Left colon (tissue), 2 donors: Measurements from ENCODE around the gene CD72. TPM values are rescaled to one million over a fixed set of nuclear protein-coding genes. Genes with fewer than 3 reads are reported as not detected.

ENCODE experiments used
- ATAC-seq: fragments of 200-7000 bp; cut with Tn5 transposase; one replicate; pipeline ENCODE4 v1.9.1; 2020; ENCODE audit warnings: mild to moderate bottlenecking, moderate library complexity
- DNase-seq, 2 donors: peaks; one replicate each; pipeline ENCODE4 v3.0.0-alpha.2; 2020
- intact Hi-C, 2 donors: fragments of 100-400 bp; cut with DNase I in 1 of 2; cut with micrococcal nuclease in 1 of 2; formaldehyde crosslinking; loops; one replicate each; pipeline versions ENCODE4 v1.11.2 to v1.14.0; 2022; cut with DNase I, micrococcal nuclease
- long read RNA-seq: library from polyadenylated mRNA; unstranded; transcript quantifications from one replicate; pipeline ENCODE4 v2.0.0, GENCODE V29; 2021
- total RNA-seq, 2 donors: library from RNA; stranded (reverse); fragmentation: NEBNext Ultra II Directional; extraction: Animal tissue kit (Norgen Biotek cat#: 25700); gene quantifications; one replicate each; pipeline ENCODE4 v1.2.1, GENCODE V29; 2021
- donor health status: DM: no; HTN: no; CAD: no.
- donor health status: DM: yes; HTN: yes; CAD: no.

Gene CD72, protein sequence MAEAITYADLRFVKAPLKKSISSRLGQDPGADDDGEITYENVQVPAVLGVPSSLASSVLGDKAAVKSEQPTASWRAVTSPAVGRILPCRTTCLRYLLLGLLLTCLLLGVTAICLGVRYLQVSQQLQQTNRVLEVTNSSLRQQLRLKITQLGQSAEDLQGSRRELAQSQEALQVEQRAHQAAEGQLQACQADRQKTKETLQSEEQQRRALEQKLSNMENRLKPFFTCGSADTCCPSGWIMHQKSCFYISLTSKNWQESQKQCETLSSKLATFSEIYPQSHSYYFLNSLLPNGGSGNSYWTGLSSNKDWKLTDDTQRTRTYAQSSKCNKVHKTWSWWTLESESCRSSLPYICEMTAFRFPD
- 1 to 10 TPM; 1.2 to 2.2 TPM for total RNA-seq
- long read RNA-seq, partial matches to known transcripts: 0 of 2 reads
- long read RNA-seq, other reads (novel, unspliced or antisense): 2 of 2 reads

DNA sequence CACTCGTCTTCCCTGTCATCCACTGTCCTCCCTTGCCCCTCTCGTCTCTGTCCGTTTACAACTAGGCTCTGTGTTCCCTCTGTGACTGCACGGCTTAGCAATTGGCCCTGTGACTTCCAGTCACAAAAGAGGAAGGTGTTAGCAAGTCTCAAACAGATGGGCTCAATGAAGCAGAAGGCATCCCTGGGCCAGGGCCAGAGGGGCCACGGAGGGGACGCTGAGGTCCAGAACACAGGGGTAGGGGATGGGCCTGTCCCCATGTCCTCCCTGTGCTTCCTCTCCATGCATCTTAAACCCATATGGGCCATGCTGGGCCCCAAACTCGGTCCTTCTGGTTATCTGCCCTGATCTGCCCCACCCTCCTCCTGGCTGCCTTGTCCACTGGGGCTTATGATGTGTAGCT lies at the start of gene CD72:
Gene CD72 (minus strand): TSS at position 89 of the 403 bp plus-strand sequence. CDS start 110 bp downstream, outside the sequence.
- ATAC-seq (no peak), DNase-seq (no peak)
- intact Hi-C loops: no loop called here

DNA sequence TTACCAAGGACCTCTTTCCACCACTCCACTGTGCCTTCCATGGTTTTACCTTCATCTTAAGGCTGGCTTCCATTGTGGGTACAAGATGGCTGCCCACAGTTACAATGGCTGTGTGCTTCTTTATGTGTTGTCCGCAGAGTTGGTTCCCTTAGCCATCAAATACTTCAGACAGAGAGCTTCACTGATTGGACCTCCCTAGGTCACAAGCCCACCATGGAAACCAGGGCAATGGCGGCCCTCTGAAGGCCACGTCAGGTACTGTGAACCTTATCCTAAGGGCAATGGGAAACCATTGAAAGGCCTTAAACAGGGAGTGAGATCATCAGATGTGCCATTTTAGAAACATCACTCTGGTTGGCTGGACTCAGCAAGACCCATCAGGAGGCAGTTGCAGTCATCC lies 49.7 kb upstream of the CD72 start:
- intact Hi-C loops: no loop called here
- no peak for ATAC-seq
- no peak for DNase-seq

GRCh38 chr9:35666549-35666948 lies 48.3 kb upstream of the CD72 start:
- no peak for ATAC-seq
- intact Hi-C loops: no loop called here

DNA sequence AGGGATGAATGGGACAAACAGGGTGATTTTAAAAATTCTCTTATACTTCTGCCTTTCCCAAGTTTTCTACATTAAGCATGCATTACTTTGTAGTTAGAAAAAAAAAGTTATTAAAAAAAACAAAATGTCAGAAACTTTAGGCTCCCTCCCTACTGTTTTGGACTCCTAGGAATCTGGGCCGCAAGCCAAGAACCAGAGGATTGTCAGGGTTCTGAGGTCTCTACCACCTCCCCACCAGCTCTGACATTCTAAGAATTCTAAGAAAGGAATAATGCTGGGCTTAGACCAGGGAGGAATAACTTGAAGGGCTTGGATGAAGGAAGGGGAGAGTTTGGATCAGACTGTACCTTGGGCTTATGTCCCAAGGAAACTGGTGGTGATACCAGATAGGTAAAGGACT lies 47.8 kb upstream of the CD72 start:
- DNase-seq: no peak
- intact Hi-C loops: no loop called here
- ATAC-seq: no peak

More at GRCh38 chr9:35666549-35666948, 48.3 kb upstream of the CD72 start:
- no peak for DNase-seq

GRCh38 chr9:35665471-35665818 lies 47.2 kb upstream of the CD72 start:
- intact Hi-C loops: no loop called here
- DNase-seq (no peak), ATAC-seq (no peak)

GRCh38 chr9:35664531-35665470 lies 46.6 kb upstream of the CD72 start, which contains the start of gene ARHGEF39:
TSS of gene ARHGEF39 (minus strand) at chr9:35665195. CDS start at chr9:35665169, 26 bp downstream.
- DNase-seq: peak; percentile 87 to 88
- intact Hi-C loops: no loop called here
- peak; percentile 78 for ATAC-seq

GRCh38 chr9:35662437-35662836 lies 44.2 kb upstream of the CD72 start:
- no peak for ATAC-seq
- intact Hi-C loops: no loop called here
- no peak for DNase-seq

DNA sequence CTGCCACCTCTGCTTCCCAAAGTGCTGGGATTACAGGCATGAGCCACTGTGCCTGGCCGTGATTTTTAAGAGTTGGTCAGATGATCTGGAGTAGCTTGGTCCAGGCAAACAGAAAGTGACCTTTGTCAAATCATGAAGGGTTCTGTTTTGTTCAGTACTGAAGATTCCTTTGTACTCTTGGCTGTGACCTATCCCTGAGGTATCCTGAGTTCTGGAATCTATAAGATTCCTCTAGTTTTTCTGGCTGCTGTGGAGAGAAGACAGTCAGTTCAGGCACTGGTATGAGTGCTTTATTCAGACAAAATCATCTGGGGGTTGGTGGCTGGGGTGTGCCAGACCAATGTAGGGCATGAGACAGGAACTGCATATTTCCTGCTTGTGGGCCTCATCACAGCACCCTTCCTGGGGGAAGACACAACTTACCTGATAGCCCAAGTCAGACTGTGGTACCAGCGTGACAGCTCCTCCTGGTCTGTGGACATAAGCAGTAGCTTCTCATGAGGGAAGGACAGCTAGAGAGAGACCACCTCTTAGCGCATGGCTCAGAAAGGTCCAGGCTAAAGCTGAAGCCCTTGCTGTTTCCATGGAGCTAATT lies 43.6 kb upstream of the CD72 start:
- DNase-seq (no peak), ATAC-seq (no peak)
- intact Hi-C loops: no loop called here

DNA sequence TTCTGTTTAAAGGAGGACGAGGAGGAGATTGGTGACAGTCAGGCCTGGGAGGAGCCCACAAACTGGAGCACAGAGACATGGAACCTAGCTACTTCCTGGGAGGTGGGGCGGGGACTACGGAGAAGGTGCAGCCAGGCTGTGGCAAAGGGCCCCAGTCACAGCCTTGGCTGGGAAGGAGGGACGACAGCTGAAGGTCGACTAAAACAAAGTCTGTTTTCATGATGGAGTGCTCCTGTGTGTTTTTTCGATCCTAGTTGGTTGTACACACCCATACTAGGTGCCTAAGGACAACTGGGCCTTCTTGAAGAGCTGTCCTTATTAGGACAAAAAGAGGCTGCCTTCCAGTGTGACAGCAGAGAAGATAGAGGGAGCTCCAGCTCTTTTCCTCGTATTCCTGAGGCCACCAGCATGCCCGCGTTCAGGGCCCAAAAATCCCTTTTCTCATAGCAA lies 42.8 kb upstream of the CD72 start:
- intact Hi-C loops: no loop called here
- ATAC-seq (peak; percentile 43), DNase-seq (peak; percentile 76 to 77)

GRCh38 chr9:35659340-35659739 lies 41.1 kb upstream of the CD72 start:
- DNase-seq (no peak), ATAC-seq (no peak)
- intact Hi-C loops: loop anchor here in 1 of 2 donors (5.0 to 10.0 kb wide), 2 partner anchors 33 to 75 kb away; partner anchors contain the start of genes CREB3 and TLN1

DNA sequence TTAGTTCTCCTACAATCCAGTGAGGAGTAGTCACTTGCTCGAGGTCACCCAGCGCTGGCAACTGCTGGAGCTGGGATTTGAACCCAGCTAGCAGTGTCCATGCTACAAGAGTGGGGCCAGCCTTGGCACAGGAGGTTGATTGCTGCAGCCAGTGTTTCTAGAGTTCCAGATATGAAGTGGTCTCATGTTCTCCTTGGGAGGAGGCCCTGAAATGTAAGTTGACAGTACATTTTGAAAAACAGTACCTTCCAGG lies 40.7 kb upstream of the CD72 start:
- DNase-seq: peak in 1 of 2 donors; percentile 45
- ATAC-seq: peak; percentile 2
- intact Hi-C loops: loop anchor here in 1 of 2 donors (5.0 to 10.0 kb wide), 2 partner anchors 33 to 76 kb away; partner anchors contain the start of genes CREB3 and TLN1

GRCh38 chr9:35658137-35658967 lies 40.1 kb upstream of the CD72 start, which contains the start of gene CCDC107:
TSS of gene CCDC107 (plus strand) at chr9:35658292. CDS start at chr9:35658380, 88 bp downstream.
- intact Hi-C loops: loop anchor here in 1 of 2 donors (5.0 to 10.0 kb wide), 2 partner anchors 34 to 76 kb away; partner anchors contain the start of genes CREB3 and TLN1
- DNase-seq: peak; percentile 78 to 88

DNA sequence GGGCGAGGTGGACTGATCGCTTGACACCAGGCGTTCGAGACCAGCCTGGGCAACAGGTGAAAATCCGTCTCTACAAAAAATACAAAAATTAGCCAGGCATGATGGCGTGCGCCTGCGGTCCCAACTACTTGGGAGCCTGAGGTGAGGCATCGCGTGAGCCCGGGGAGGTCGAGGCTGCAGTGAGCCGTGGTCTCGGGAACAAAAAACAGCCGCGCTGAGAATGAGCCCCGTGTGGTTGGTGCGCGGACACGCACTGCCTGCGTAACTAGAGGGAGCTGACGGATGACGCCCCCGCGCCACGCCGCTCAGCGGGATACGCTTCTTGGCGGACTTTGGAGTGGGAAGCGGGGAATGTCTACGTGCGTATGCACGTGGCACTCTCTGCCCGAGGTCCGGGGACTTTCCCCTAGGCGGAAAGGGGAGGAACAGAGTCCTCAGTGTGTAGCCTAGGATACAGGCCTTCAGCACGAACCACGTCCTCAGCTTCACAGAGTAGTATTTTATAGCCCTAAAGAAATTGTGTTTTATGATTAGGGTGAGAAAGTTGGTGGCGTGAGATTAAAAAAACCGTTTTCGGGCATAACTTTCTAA lies 39.4 kb upstream of the CD72 start, which contains the start of gene RMRP:
Gene RMRP (minus strand): TSS at position 474 of the 591 bp plus-strand sequence.
- DNase-seq: peak; percentile 94 to 99
- intact Hi-C loops: loop anchor here in 1 of 2 donors (5.0 to 10.0 kb wide), 2 partner anchors 35 to 77 kb away; partner anchors contain the start of genes CREB3 and TLN1
- peak; percentile 84 for ATAC-seq

More at GRCh38 chr9:35658137-35658967, 40.1 kb upstream of the CD72 start, which contains the start of gene CCDC107:
- peak; percentile 68 for ATAC-seq

DNA sequence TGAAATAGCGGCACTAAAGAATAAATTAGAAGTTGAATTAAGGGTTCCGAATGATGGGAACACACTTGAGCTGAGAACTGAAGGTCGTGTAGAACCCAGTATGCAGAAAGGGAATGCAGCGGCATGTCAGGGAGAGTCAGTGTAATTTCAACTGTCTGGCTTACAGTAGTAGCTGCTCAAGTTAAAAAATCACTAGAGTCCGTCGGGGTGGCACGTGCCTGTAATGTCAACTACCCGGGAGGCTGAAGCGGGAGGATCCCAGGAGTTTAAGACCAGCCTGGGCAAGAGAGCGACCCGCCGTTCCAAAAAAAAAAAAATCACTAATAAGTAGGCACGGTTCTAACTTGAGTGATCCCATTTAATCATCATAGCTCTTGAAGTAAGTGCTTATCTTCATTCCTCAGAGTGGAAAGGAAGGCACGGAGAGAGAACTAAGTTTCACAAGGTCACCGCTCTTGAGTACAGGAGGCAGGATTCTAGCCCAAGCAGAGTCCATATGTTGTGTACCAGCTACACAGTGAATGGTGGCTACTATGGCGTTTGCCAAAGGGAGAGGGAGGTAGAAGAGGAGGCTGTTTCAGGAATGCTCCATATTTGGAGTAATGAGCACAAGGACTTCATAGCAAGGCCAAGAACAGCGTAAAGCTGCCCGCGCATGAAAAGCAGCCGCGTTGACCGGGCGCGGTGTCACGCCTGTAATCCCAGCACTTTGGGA lies 38.8 kb upstream of the CD72 start:
- DNase-seq: no peak
- intact Hi-C loops: loop anchor here in 1 of 2 donors (5.0 to 10.0 kb wide), 2 partner anchors 35 to 78 kb away; partner anchors contain the start of genes CREB3 and TLN1
- ATAC-seq: peak; percentile 8

DNA sequence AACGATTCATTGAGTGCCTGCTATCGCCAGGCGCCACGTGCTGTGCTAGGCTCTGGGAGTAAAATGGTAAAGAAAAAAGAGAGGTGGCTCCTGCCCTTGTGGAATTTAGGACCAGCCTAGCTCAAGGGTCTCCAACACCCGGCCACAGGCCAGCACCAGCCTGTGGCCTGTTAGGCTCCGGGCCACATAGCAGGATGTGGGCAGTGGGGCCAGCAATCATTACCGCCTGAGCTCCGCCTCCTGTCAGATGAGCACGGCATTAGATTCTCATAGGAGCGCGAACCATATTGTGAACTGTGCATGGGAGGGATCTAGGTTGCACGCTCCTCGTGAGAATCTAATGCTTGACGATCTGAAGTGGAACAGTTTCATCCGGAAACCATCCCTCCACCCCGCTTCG lies 38.1 kb upstream of the CD72 start:
- no peak for ATAC-seq
- DNase-seq: no peak
- intact Hi-C loops: loop anchor here in 1 of 2 donors (5.0 to 10.0 kb wide), 2 partner anchors 36 to 78 kb away; partner anchors contain the start of genes CREB3 and TLN1

DNA sequence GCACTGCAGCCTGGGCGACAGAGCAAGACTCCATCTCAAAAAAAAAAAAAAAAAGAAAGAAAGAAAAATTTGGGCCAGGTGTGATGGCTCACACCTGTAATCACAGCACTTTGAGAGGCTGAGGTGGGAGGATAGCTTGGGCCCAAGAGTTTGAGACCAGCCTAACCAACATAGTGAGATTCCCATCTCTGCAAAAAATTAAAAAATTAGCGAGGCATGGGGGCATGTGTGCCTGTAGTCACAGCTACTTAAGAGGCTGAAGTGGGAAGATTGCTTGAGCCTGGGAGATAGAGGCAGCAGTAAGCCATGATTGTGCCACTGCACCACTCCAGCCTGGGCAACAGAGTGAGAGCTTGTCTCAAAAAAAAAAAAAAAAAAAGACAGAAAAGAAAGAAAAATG lies 35.4 kb upstream of the CD72 start:
- DNase-seq (no peak), ATAC-seq (no peak)
- intact Hi-C loops: loop anchor here in 1 of 2 donors (10.0 kb wide), 1 partner anchor 81 kb away; the partner anchor contains the start of genes CREB3 and TLN1
